A673 (cell line): Measurements from ENCODE around the gene SOX13. TPM values are rescaled to one million over a fixed set of nuclear protein-coding genes. Genes with fewer than 3 reads are reported as not detected.

Source experiments
- BruUV-seq: library from RNA; stranded (reverse); fragments of 400-500 nt; replicated peaks from 2 replicates; lab custom pipeline; 2021; lab: Mats Ljungman, UMichigan
- CTCF ChIA-PET: fragments of 300-600 bp; sonication (Branson Sonifier 250); formaldehyde crosslinking; loops from one replicate; lab custom pipeline; 2022; ENCODE audit warnings: antibody characterized with exemption; lab: Charles Lee
- POLR2A ChIA-PET: fragments of 300-600 bp; sonication (Branson Sonifier 250); formaldehyde crosslinking; loops from one replicate; lab custom pipeline; 2022; ENCODE audit warnings: antibody characterized with exemption; ENCODE audit not compliant: low non-redundant PET; lab: Charles Lee
- DNase-seq: peaks from one replicate; pipeline ENCODE4 v3.0.0-alpha.2; 2015; ENCODE audit warnings: low spot score
- H3K27ac ChIP-seq: fragments of 200-600 bp; sonication (generic); 2 replicates; pipeline ENCODE4 v1.5.1; 2016; ENCODE audit warnings: mixed run types, low read depth, mild to moderate bottlenecking, mixed read lengths, antibody characterized with exemption, low read length; ENCODE audit not compliant: poor library complexity, severe bottlenecking
- H3K27me3 ChIP-seq: fragments of 200-600 bp; sonication (generic); replicated peaks from 2 replicates; pipeline ENCODE4 v1.6.1; 2017; ENCODE audit warnings: mixed run types, low read depth, mild to moderate bottlenecking, mixed read lengths, antibody characterized with exemption, low read length; ENCODE audit not compliant: insufficient read depth, poor library complexity
- H3K36me3 ChIP-seq: fragments of 200-600 bp; sonication (generic); 2 replicates; pipeline ENCODE4 v1.6.1; 2016; ENCODE audit warnings: mixed run types, mild to moderate bottlenecking, mixed read lengths, antibody characterized with exemption, low read length; ENCODE audit not compliant: insufficient read depth, poor library complexity, severe bottlenecking
- H3K4me1 ChIP-seq: fragments of 200-600 bp; sonication (generic); 2 replicates; pipeline ENCODE4 v1.6.1; 2017; ENCODE audit warnings: mixed run types, mild to moderate bottlenecking, mixed read lengths, antibody characterized with exemption, low read length; ENCODE audit not compliant: insufficient read depth, poor library complexity, severe bottlenecking
- H3K4me3 ChIP-seq: fragments of 200-600 bp; sonication (generic); 2 replicates; pipeline ENCODE4 v1.5.1; 2016; ENCODE audit warnings: low read depth, mixed run types, mild to moderate bottlenecking, mixed read lengths, low read length; ENCODE audit not compliant: poor library complexity, severe bottlenecking
- H3K9me3 ChIP-seq: fragments of 200-600 bp; sonication (generic); 2 replicates; pipeline ENCODE4 v1.6.1; 2016; ENCODE audit warnings: mixed run types, low read depth, mild to moderate bottlenecking, mixed read lengths, antibody characterized with exemption, low read length; ENCODE audit not compliant: poor library complexity, severe bottlenecking
- EZH2 ChIP-seq: fragments of 200-600 bp; sonication (generic); IDR thresholded peaks from 2 replicates; pipeline ENCODE4 v1.6.1; 2017; ENCODE audit warnings: borderline replicate concordance, low read depth, mild to moderate bottlenecking, mixed read lengths, antibody characterized with exemption, low read length; ENCODE audit not compliant: poor library complexity, severe bottlenecking
- intact Hi-C: fragments of 100-400 bp; cut with micrococcal nuclease; formaldehyde crosslinking; loops from one replicate; pipeline ENCODE4 v1.10.0; 2022; ENCODE audit not compliant: unreplicated experiment
- total RNA-seq: library from RNA; stranded (reverse); gene quantifications from 2 replicates; pipeline ENCODE4 v1.2.3, GENCODE V29; 2021
- TF ChIP-seq, protein P1 (sequence below): fragments of 300-800, 200-600 bp; sonication (generic); conservative IDR thresholded peaks from 2 replicates; pipeline ENCODE4 v1.5.1; 2017; ENCODE audit warnings: low read depth, mild to moderate bottlenecking, antibody characterized with exemption, low read length, moderate library complexity, mixed read lengths

SOX13 gene
- total RNA-seq, 1 experiment from 2014 or later = 9.4 TPM

DNA sequence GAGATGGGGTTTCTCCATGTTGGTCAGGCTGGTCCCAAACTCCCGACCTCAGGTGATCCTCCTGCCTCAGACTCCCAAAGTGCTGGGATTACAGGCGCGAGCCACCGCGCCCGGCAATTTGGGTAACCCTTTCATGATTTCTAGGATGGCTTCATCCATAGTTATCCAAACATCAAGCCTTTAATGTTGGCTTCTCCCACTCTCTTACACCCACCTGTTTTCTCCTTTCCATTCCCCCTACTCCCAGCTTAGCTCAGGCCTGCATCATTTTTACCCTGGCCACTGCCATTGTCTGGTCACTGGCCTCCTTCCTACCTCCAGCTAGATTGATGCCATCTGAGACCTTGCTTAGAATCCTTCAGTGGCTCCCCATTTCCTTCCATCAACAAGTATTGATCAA lies 2.0 kb upstream of the SOX13 start:
- DNase-seq = no peak
- intact Hi-C loops = loop anchor here (5.0 kb wide), 1 partner anchor 199 kb away; no protein-coding TSS in a partner anchor
- BruUV-seq = no TSS peak
- no peak overlapping the region for H3K4me3 ChIP-seq
- no peak for TF ChIP-seq EZH2
- TF ChIP-seq, protein P1, sequence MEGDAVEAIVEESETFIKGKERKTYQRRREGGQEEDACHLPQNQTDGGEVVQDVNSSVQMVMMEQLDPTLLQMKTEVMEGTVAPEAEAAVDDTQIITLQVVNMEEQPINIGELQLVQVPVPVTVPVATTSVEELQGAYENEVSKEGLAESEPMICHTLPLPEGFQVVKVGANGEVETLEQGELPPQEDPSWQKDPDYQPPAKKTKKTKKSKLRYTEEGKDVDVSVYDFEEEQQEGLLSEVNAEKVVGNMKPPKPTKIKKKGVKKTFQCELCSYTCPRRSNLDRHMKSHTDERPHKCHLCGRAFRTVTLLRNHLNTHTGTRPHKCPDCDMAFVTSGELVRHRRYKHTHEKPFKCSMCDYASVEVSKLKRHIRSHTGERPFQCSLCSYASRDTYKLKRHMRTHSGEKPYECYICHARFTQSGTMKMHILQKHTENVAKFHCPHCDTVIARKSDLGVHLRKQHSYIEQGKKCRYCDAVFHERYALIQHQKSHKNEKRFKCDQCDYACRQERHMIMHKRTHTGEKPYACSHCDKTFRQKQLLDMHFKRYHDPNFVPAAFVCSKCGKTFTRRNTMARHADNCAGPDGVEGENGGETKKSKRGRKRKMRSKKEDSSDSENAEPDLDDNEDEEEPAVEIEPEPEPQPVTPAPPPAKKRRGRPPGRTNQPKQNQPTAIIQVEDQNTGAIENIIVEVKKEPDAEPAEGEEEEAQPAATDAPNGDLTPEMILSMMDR = no peak
- ChIA-PET CTCF (no interaction called here), POLR2A (no interaction called here)
- H3K27me3 ChIP-seq = no peaks in the 10 kb centered on the region
- H3K27ac ChIP-seq = no peak overlapping the region
- H3K4me1 ChIP-seq = no peaks in the 10 kb centered on the region
- no peaks in the 10 kb centered on the region for H3K36me3 ChIP-seq
- no peaks in the 10 kb centered on the region for H3K9me3 ChIP-seq

- no TSS peak for BruUV-seq
- Histone ChIP-seq H3K9me3 (no peaks in the 10 kb centered on the region), H3K4me1 (peaks cover 14% of the 10 kb centered on the region), H3K4me3 (peak overlapping the region; percentile 79), H3K36me3 (no peaks in the 10 kb centered on the region), H3K27me3 (no peaks in the 10 kb centered on the region), H3K27ac (peak overlapping the region; percentile 37)
- intact Hi-C loops = loop anchor here (5.0 kb wide), 1 partner anchor 202 kb away; no protein-coding TSS in a partner anchor
- peak; percentile 34 for DNase-seq
- TF ChIP-seq EZH2 = no peak
- TF ChIP-seq, protein P1 = no peak
- ChIA-PET POLR2A (no interaction called here), CTCF (interaction anchor here (1.2 kb wide), 1 partner anchor 203 kb away, joined by 3 read pairs; no protein-coding TSS in a partner anchor)
These were observed 940 bp downstream of the SOX13 start for GRCh38 chr1:204073837-204074273.

GRCh38 chr1:204074274-204075138 lies 1.6 kb downstream of the SOX13 start:
- H3K27me3 ChIP-seq = no peaks in the 10 kb centered on the region
- POLR2A ChIA-PET = no interaction called here
- TF ChIP-seq, protein P1 = no peak
- TF ChIP-seq EZH2 = no peak
- intact Hi-C loops = loop anchor here (5.0 kb wide), 1 partner anchor 202 kb away; no protein-coding TSS in a partner anchor
- DNase-seq = peak; percentile 75
- CTCF ChIA-PET = interaction anchor here (1.2 kb wide), 1 partner anchor 203 kb away, joined by 3 read pairs; no protein-coding TSS in a partner anchor
- H3K4me1 ChIP-seq = peaks cover 15% of the 10 kb centered on the region
- H3K36me3 ChIP-seq = no peaks in the 10 kb centered on the region
- no peaks in the 10 kb centered on the region for H3K9me3 ChIP-seq
- no peak overlapping the region for H3K27ac ChIP-seq
- peak overlapping the region; percentile 79 for H3K4me3 ChIP-seq
- no TSS peak for BruUV-seq
